Gastroesophageal sphincter (tissue), 4 donors: ENCODE data around the gene GNB1. TPM values are rescaled to one million over a fixed set of nuclear protein-coding genes. Genes with fewer than 3 reads are reported as not detected.
A peak's percentile ranks its signal among the peaks of the same experiment; 100 is the strongest.
"Not testable (repeated sequence)": the region's sequence is repeated elsewhere in the genome, so short reads cannot be mapped to it uniquely, and the experiment has no call there.

Experiments used
- ATAC-seq: fragments of 150-250 bp; one replicate; pipeline ENCODE4 v1.9.1; 2016; ENCODE audit warnings: mild to moderate bottlenecking, moderate library complexity
- H3K27ac ChIP-seq, 4 donors: fragments of 200-600 bp; sonication (generic) in 3 of 4; 1 replicate in 3 of 4; 2 replicates in 1 of 4; pipeline ENCODE4 v1.5.1; 2016 to 2019
- H3K27me3 ChIP-seq: fragments of 200-600 bp; sonication (generic); one replicate; pipeline ENCODE4 v1.5.1; 2019
- H3K36me3 ChIP-seq, 2 donors: fragments of 200-600 bp; sonication (generic); one replicate each; pipeline ENCODE4 v1.5.1; 2019; ENCODE audit warnings: control low read depth in 1 of 2
- H3K4me1 ChIP-seq, 3 donors: fragments of 200-600 bp; sonication (generic); 1 replicate in 2 of 3; 2 replicates in 1 of 3; pipeline ENCODE4 v1.5.1; 2016 to 2019; ENCODE audit warnings: control low read depth in 2 of 3
- H3K4me3 ChIP-seq, 2 donors: fragments of 200-600 bp; sonication (generic); one replicate each; pipeline ENCODE4 v1.5.1; 2019; ENCODE audit warnings: mild to moderate bottlenecking in 1 of 2, moderate library complexity in 1 of 2
- H3K9me3 ChIP-seq, 3 donors: fragments of 200-600 bp; sonication (generic); one replicate each; pipeline ENCODE4 v1.5.1; 2017 to 2019; ENCODE audit warnings: control low read depth in 2 of 3
- EP300 ChIP-seq: sonication (generic); formaldehyde crosslinking; IDR thresholded peaks from one replicate; pipeline ENCODE4 v1.6.1; 2017; ENCODE audit warnings: antibody characterized with exemption, mild to moderate bottlenecking
- POLR2A ChIP-seq, 2 donors: fragments of 450-650 bp; IDR thresholded peaks; one replicate each; pipeline ENCODE4 v1.6.1; 2017; ENCODE audit warnings: antibody characterized with exemption in 2 of 2, mild to moderate bottlenecking in 2 of 2, moderate library complexity in 1 of 2
- POLR2AphosphoS5 ChIP-seq: sonication (generic); formaldehyde crosslinking; IDR thresholded peaks from one replicate; pipeline ENCODE4 v1.6.1; 2017; ENCODE audit warnings: antibody characterized with exemption
- WGBS, 2 donors: methylation state at CpG; one replicate each; pipeline ENCODE4 v1.1.5; 2018; ENCODE audit warnings: low coverage in 1 of 2; 5-methylcytosine and 5-hydroxymethylcytosine counted together
- total RNA-seq, 4 donors: library from RNA; depleted of rRNA; stranded (reverse); fragments of >200 nt; gene quantifications; one replicate each; pipeline ENCODE4 v1.1.0, GENCODE V29; 2016
- TF ChIP-seq, protein P1 (sequence below), 4 experiments: fragments of 200-600 bp in 2 of 4; fragments of 450-650 bp in 2 of 4; sonication (generic) in 1 of 4; IDR thresholded peaks; one replicate each; pipeline ENCODE4 v1.5.1; 2017 to 2019; ENCODE audit warnings: antibody characterized with exemption in 4 of 4, mild to moderate bottlenecking in 2 of 4, moderate library complexity in 2 of 4

The GNB1 gene
- total RNA-seq, 4 donors from 2014 or later = 129 to 175 (median 136) TPM

GRCh38 chr1:1869469-1869868, 21.4 kb downstream of the GNB1 start:
- Histone ChIP-seq H3K9me3 (no peaks in the 10 kb centered on the region), H3K27me3 (no peaks in the 10 kb centered on the region), H3K27ac (no peak overlapping the region), H3K4me3 (no peak overlapping the region), H3K4me1 (peaks cover 5 to 77% (median 24%) of the 10 kb centered on the region in 3 donors), H3K36me3 (peaks cover 0 to 3% of the 10 kb centered on the region in 2 donors)
- 46 to 59% methylated on average over 3 to 4 of the region's 4 CpGs for WGBS, 2 donors
- no peak for ATAC-seq
- TF ChIP-seq POLR2AphosphoS5 (no peak), POLR2A (IDR thresholded peaks at IDR 0.05) (no peak), EP300 (no peak)
- TF ChIP-seq, protein P1, sequence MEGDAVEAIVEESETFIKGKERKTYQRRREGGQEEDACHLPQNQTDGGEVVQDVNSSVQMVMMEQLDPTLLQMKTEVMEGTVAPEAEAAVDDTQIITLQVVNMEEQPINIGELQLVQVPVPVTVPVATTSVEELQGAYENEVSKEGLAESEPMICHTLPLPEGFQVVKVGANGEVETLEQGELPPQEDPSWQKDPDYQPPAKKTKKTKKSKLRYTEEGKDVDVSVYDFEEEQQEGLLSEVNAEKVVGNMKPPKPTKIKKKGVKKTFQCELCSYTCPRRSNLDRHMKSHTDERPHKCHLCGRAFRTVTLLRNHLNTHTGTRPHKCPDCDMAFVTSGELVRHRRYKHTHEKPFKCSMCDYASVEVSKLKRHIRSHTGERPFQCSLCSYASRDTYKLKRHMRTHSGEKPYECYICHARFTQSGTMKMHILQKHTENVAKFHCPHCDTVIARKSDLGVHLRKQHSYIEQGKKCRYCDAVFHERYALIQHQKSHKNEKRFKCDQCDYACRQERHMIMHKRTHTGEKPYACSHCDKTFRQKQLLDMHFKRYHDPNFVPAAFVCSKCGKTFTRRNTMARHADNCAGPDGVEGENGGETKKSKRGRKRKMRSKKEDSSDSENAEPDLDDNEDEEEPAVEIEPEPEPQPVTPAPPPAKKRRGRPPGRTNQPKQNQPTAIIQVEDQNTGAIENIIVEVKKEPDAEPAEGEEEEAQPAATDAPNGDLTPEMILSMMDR (IDR thresholded peaks at IDR 0.05) = no peak

- H3K9me3 ChIP-seq = no peaks in the 10 kb centered on the region
- WGBS, 2 donors = 92 to 100% methylated on average over 2 to 3 of the region's 3 CpGs
- H3K27ac ChIP-seq = no peak overlapping the region
- TF ChIP-seq EP300 (no peak), POLR2A (IDR thresholded peaks at IDR 0.05) (no peak), POLR2AphosphoS5 (no peak)
- TF ChIP-seq, protein P1 (IDR thresholded peaks at IDR 0.05) = no peak
- peaks cover 0 to 77% (median 14%) of the 10 kb centered on the region in 3 donors for H3K4me1 ChIP-seq
- no peaks in the 10 kb centered on the region for H3K27me3 ChIP-seq
- no peak for ATAC-seq
- no peak overlapping the region for H3K4me3 ChIP-seq
- H3K36me3 ChIP-seq = no peaks in the 10 kb centered on the region
These were observed 23.7 kb downstream of the GNB1 start for GRCh38 chr1:1867164-1867563.

- WGBS, 2 donors = 56 to 62% methylated on average over 3 to 6 of the region's 6 CpGs
These were observed 27.9 kb downstream of the GNB1 start for GRCh38 chr1:1862905-1863547.

GRCh38 chr1:1861761-1862310, 29.1 kb downstream of the GNB1 start:
- peaks cover 0 to 85% (median 52%) of the 10 kb centered on the region in 3 donors for H3K4me1 ChIP-seq
- H3K27me3 ChIP-seq, ATAC-seq, H3K36me3 ChIP-seq, H3K9me3 ChIP-seq, H3K4me3 ChIP-seq, H3K27ac ChIP-seq: not testable (repeated sequence)
- 80% methylated on average over 5 of the region's 13 CpGs; no CpG with 5 or more reads in 1 of the 2 donors for WGBS, 2 donors

More at GRCh38 chr1:1862905-1863547, 27.9 kb downstream of the GNB1 start:
- Histone ChIP-seq H3K4me1 (peaks cover 0 to 79% (median 40%) of the 10 kb centered on the region in 3 donors), H3K36me3 (no peaks in the 10 kb centered on the region), H3K4me3 (no peak overlapping the region), H3K9me3 (no peaks in the 10 kb centered on the region), H3K27me3 (no peaks in the 10 kb centered on the region), H3K27ac (peak overlapping the region in 1 of 4 donors; percentile 33)
- ATAC-seq = no peak
- TF ChIP-seq POLR2AphosphoS5 = no peak
- no peak for TF ChIP-seq POLR2A (IDR thresholded peaks at IDR 0.05)
- TF ChIP-seq, protein P1 (IDR thresholded peaks at IDR 0.05) = no peak
- no peak for TF ChIP-seq EP300

DNA sequence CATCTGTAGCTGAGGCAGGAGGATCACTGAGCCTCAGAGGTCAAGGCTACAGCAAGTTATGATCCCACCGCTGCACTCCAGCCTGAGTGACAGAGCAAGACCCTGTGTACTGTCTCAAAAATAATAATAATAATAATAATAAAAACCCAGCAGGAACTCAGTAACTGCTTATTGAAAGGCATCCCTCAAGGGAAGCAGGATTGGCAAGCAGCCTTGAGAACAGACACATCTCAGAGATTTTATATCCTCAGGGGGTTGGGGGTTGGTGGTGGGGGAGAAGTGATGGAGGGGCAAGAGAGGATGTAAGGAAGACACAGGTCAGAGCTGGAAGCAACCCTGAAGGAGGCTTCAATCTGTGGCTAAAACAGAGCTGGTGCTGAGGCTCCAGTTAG, 29.6 kb downstream of the GNB1 start:
- ATAC-seq = no peak
- H3K4me1 ChIP-seq = peaks cover 0 to 90% (median 56%) of the 10 kb centered on the region in 3 donors
- no peaks in the 10 kb centered on the region for H3K9me3 ChIP-seq
- H3K27me3 ChIP-seq = no peaks in the 10 kb centered on the region
- TF ChIP-seq POLR2AphosphoS5 (no peak), EP300 (no peak), POLR2A (IDR thresholded peaks at IDR 0.05) (no peak)
- TF ChIP-seq, protein P1 (IDR thresholded peaks at IDR 0.05) = no peak
- H3K27ac ChIP-seq = no peak overlapping the region
- no peak overlapping the region for H3K4me3 ChIP-seq
- no peaks in the 10 kb centered on the region for H3K36me3 ChIP-seq
- 90% methylated on average over 1 of the region's 1 CpG; no CpG with 5 or more reads in 1 of the 2 donors for WGBS, 2 donors

DNA sequence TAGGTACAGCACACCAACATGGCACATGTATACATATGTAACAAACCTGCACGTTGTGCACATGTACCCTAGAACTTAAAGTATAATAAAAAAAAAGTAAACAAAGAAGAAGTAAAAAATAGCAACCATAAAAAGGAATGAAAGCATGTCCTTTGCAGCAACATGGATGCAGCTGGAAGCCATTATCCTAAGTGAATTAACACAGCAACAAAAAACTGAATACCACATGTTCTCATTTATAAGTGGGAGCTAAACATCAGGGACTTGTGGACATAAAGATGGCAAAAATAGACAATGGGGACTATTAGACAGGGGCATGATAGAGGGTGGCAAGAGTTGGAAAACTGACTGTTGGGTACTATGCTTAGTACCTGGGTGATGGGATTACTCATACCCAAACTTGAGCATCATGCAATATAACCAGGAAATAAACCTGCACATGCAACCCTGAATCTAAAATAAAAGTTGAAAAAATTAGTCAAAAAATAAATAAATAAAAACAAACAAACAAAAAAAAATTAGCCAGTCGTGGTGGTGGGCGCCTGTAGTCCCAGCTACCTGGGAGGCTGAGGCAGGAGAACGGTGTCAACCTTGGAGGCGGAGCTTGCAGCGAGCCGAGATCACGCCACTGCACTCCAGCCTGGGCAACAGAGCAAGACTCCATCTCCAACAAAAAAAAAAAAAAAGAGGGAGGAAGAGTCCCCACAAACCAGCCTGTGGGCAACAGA, 30.8 kb downstream of the GNB1 start:
- not testable (repeated sequence) for H3K27me3 ChIP-seq, H3K36me3 ChIP-seq, ATAC-seq, H3K4me3 ChIP-seq, H3K9me3 ChIP-seq
- Histone ChIP-seq H3K4me1 (peaks cover 0 to 97% (median 56%) of the 10 kb centered on the region in 3 donors), H3K27ac (peak overlapping the region in 2 of 4 donors; percentile 64 to 74)
- 33 to 82% methylated on average over 1 to 8 of the region's 8 CpGs for WGBS, 2 donors
